SK-N-SH (cell line): Measurements from ENCODE around the gene STX18. TPM values are rescaled to one million over a fixed set of nuclear protein-coding genes. Genes with fewer than 3 reads are reported as not detected.

Source experiments
- CTCF ChIA-PET: fragments of 300-600, 350-600 bp; formaldehyde crosslinking; extraction: SDS; loops from one replicate; lab custom pipeline; 2021; lab: Yijun Ruan, JAX
- POLR2A ChIA-PET: fragments of 350-600 bp; sonication (Branson Sonifier 250); formaldehyde crosslinking; extraction: SDS; loops from one replicate; lab custom pipeline; 2020; ENCODE audit warnings: antibody characterized with exemption, inconsistent platforms; lab: Yijun Ruan, JAX
- DNase-seq: peaks from one replicate; pipeline ENCODE4 v3.0.0; 2012
- H2AFZ ChIP-seq: fragments of 200-600 bp; sonication (generic); 2 replicates; pipeline ENCODE4 v1.8.1; 2016; ENCODE audit warnings: antibody characterized with exemption, mild to moderate bottlenecking, low read depth
- H3F3A ChIP-seq: fragments of 200-600 bp; sonication (generic); replicated peaks from 2 replicates; pipeline ENCODE3; 2016; ENCODE audit warnings: antibody characterized with exemption, mild to moderate bottlenecking; ENCODE audit not compliant: insufficient read depth
- H3K27ac ChIP-seq, 2 experiments: fragments of 200-500 bp in 1 of 2; fragments of 200-600 bp in 1 of 2; sonication (Bioruptor generic) in 1 of 2; sonication (generic), shearing (Covaris generic) in 1 of 2; 2 replicates each; pipeline versions ENCODE4 v1.5.1 to v1.6.1; 2014 to 2016; ENCODE audit warnings: low read depth in 2 of 2, inconsistent platforms in 1 of 2, low read length in 1 of 2, mild to moderate bottlenecking in 1 of 2, mixed read lengths in 1 of 2
- H3K27me3 ChIP-seq: fragments of 200-600 bp; sonication (generic), shearing (Covaris generic); 2 replicates; pipeline ENCODE4 v1.6.1; 2016; ENCODE audit warnings: mixed run types; ENCODE audit not compliant: insufficient read depth
- H3K36me3 ChIP-seq, 2 experiments: fragments of 200-500 bp in 1 of 2; fragments of 200-600 bp in 1 of 2; sonication (Bioruptor generic) in 1 of 2; sonication (generic) in 1 of 2; replicated peaks in 1 of 2; 2 replicates each; pipeline versions ENCODE3 to v1.5.1; 2014 to 2016; ENCODE audit warnings: low read length in 1 of 2, mild to moderate bottlenecking in 1 of 2; ENCODE audit not compliant: insufficient read depth in 2 of 2, control insufficient read depth in 1 of 2
- H3K4me1 ChIP-seq, 2 experiments: fragments of 200-500 bp in 1 of 2; fragments of 200-600 bp in 1 of 2; sonication (Bioruptor generic) in 1 of 2; sonication (generic), shearing (Covaris generic) in 1 of 2; 2 replicates each; pipeline versions ENCODE4 v1.5.1 to v1.6.1; 2014 to 2016; ENCODE audit warnings: low read depth in 1 of 2, low read length in 1 of 2, mixed run types in 1 of 2; ENCODE audit not compliant: insufficient read depth in 2 of 2, control insufficient read depth in 1 of 2
- H3K4me2 ChIP-seq: fragments of 200-600 bp; sonication (generic), shearing (Covaris generic); 2 replicates; pipeline ENCODE4 v1.6.1; 2017; ENCODE audit warnings: mixed run types
- H3K4me3 ChIP-seq, 2 experiments: fragments of 200-500 bp in 1 of 2; fragments of 200-600 bp in 1 of 2; sonication (Bioruptor generic) in 1 of 2; sonication (generic), shearing (Covaris generic) in 1 of 2; 2 replicates each; pipeline versions ENCODE4 v1.5.1 to v1.8.1; 2014 to 2016; ENCODE audit warnings: low read depth in 2 of 2, inconsistent platforms in 1 of 2, low read length in 1 of 2, mild to moderate bottlenecking in 1 of 2, mixed read lengths in 1 of 2, moderate library complexity in 1 of 2
- H3K79me2 ChIP-seq: fragments of 200-600 bp; sonication (generic); 2 replicates; pipeline ENCODE4 v1.8.1; 2017; ENCODE audit warnings: mild to moderate bottlenecking; ENCODE audit not compliant: insufficient read depth
- H3K9ac ChIP-seq: fragments of 200-600 bp; sonication (generic); 2 replicates; pipeline ENCODE4 v1.6.1; 2017; ENCODE audit warnings: mixed run types
- H3K9me2 ChIP-seq: fragments of 200-600 bp; sonication (generic); 2 replicates; pipeline ENCODE4 v1.6.1; 2017; ENCODE audit warnings: mixed run types
- H3K9me3 ChIP-seq: fragments of 200-600 bp; sonication (generic); 2 replicates; pipeline ENCODE4 v1.6.1; 2017; ENCODE audit warnings: mixed run types, mild to moderate bottlenecking, moderate library complexity
- H4K20me1 ChIP-seq: fragments of 200-600 bp; sonication (generic); 2 replicates; pipeline ENCODE4 v1.6.1; 2017; ENCODE audit warnings: mild to moderate bottlenecking, mixed run types; ENCODE audit not compliant: insufficient read depth
- CTCF ChIP-seq: fragments of 200-600 bp; sonication (generic); IDR thresholded peaks from 2 replicates; pipeline ENCODE4 v1.6.1; 2017; ENCODE audit warnings: antibody characterized with exemption, mild to moderate bottlenecking, moderate library complexity
- GATA2 ChIP-seq: sonication (generic); formaldehyde crosslinking; IDR thresholded peaks from 2 replicates; pipeline ENCODE4 v1.5.0; 2020; ENCODE audit warnings: mild to moderate bottlenecking, missing genetic modification reagents
- IRF3 ChIP-seq: fragments of 150-350 bp; IDR thresholded peaks from 2 replicates; pipeline ENCODE4 v1.6.1; 2016; ENCODE audit warnings: mild to moderate bottlenecking, low read depth, low read length
- JUND ChIP-seq: IDR thresholded peaks from 2 replicates; pipeline ENCODE4 v1.4.0; 2012
- MEF2A ChIP-seq: IDR thresholded peaks from 2 replicates; pipeline ENCODE4 v1.4.0; 2012; ENCODE audit warnings: low read depth, borderline replicate concordance
- MXI1 ChIP-seq: IDR thresholded peaks from 2 replicates; pipeline ENCODE4 v1.6.1; 2012; ENCODE audit warnings: mild to moderate bottlenecking, low read depth, low read length, improper control_type of control experiment
- PBX3 ChIP-seq: IDR thresholded peaks from 2 replicates; pipeline ENCODE4; 2012
- POLR2AphosphoS5 ChIP-seq: IDR thresholded peaks from 2 replicates; pipeline ENCODE4 v1.6.1; 2012; ENCODE audit warnings: low read depth, low read length
- RAD21 ChIP-seq: IDR thresholded peaks from 2 replicates; pipeline ENCODE4 v1.6.1; 2012; ENCODE audit warnings: mild to moderate bottlenecking, low read length
- REST ChIP-seq: IDR thresholded peaks from 2 replicates; pipeline ENCODE4 v1.6.1; 2012; ENCODE audit warnings: mild to moderate bottlenecking, low read depth, low read length, moderate library complexity
- RFX5 ChIP-seq: IDR thresholded peaks from 2 replicates; pipeline ENCODE4 v1.6.1; 2012; ENCODE audit warnings: mild to moderate bottlenecking, improper control_type of control experiment, low read length
- SMC3 ChIP-seq: IDR thresholded peaks from 2 replicates; pipeline ENCODE4 v1.6.1; 2012; ENCODE audit warnings: low read depth, low read length, improper control_type of control experiment
- TAF1 ChIP-seq: IDR thresholded peaks from 2 replicates; pipeline ENCODE4 v1.6.1; 2012; ENCODE audit warnings: low read depth, mild to moderate bottlenecking, low read length, moderate library complexity, borderline replicate concordance
- WGBS: methylation state at CpG from one replicate; pipeline ENCODE4 v1.1.6; 2017; ENCODE audit warnings: low lambda C conversion rate; 5-methylcytosine and 5-hydroxymethylcytosine counted together
- polyA plus RNA-seq, 3 experiments: library from polyadenylated mRNA; depleted of rRNA; stranded (reverse); fragments of >200 nt; gene quantifications; 2 replicates each; pipeline ENCODE4 v1.2.3, GENCODE V29; 2012

STX18 gene
- polyA plus RNA-seq, 1 of the 3 experiments (the other 2 are of a cell fraction): 17.3 TPM

GRCh38 chr4:4509521-4509920 lies 32.3 kb downstream of the STX18 start:
- no peak overlapping the region for H3K4me2 ChIP-seq
- 93% methylated on average over 2 of the region's 2 CpGs for WGBS
- DNase-seq: no peak
- H3K9me2 ChIP-seq: no peaks in the 10 kb centered on the region
- no peak overlapping the region for H3K4me3 ChIP-seq
- no peak overlapping the region for H3K27ac ChIP-seq
- H3K4me1 ChIP-seq: peaks cover 0 to 2% of the 10 kb centered on the region in 2 experiments; a peak in 2 of 4 replicates
- H3F3A ChIP-seq: no peaks in the 10 kb centered on the region
- peaks cover 11% of the 10 kb centered on the region for H4K20me1 ChIP-seq
- H3K9ac ChIP-seq: no peak overlapping the region
- H3K27me3 ChIP-seq: no peaks in the 10 kb centered on the region
- CTCF ChIA-PET: no interaction called here
- POLR2A ChIA-PET: no interaction called here
- H2AFZ ChIP-seq: no peak overlapping the region
- no peaks in the 10 kb centered on the region for H3K9me3 ChIP-seq
- TF ChIP-seq JUND (no peak), RFX5 (no peak), MEF2A (no peak), PBX3 (no peak), MXI1 (no peak), TAF1 (no peak), REST (no peak), IRF3 (no peak), POLR2AphosphoS5 (no peak), GATA2 (no peak)
- TF ChIP-seq, all 33 proteins: peak for 0
- peaks cover 14% of the 10 kb centered on the region for H3K79me2 ChIP-seq
- H3K36me3 ChIP-seq: peaks cover 0 to 6% of the 10 kb centered on the region in 2 experiments

- Histone ChIP-seq H3K79me2 (peaks cover 10% of the 10 kb centered on the region; the same call in 1 of the 2 replicates), H3K9ac (no peak overlapping the region), H3K4me3 (no peak overlapping the region; a peak in 1 of 4 replicates), H4K20me1 (peaks cover 11% of the 10 kb centered on the region), H3K4me2 (no peak overlapping the region), H3K9me2 (no peaks in the 10 kb centered on the region), H2AFZ (no peak overlapping the region), H3K27me3 (no peaks in the 10 kb centered on the region), H3K9me3 (no peaks in the 10 kb centered on the region), H3K27ac (no peak overlapping the region), H3K4me1 (no peaks in the 10 kb centered on the region), H3K36me3 (peaks cover 0 to 3% of the 10 kb centered on the region in 2 experiments), H3F3A (no peaks in the 10 kb centered on the region)
- ChIA-PET CTCF (interaction anchor here (0.9 to 2.5 kb wide), 8 partner anchors 9 to 120 kb away, joined by 3 to 23 read pairs (median 5); no protein-coding TSS in a partner anchor), POLR2A (no interaction called here)
- peak; percentile 16 for DNase-seq
- 63% methylated on average over 4 of the region's 4 CpGs for WGBS
- TF ChIP-seq SMC3 (0 out of 2 replicates have a peak, but pooled peaks have one; percentile 27), CTCF (peak; percentile 59), RFX5 (no peak), GATA2 (no peak), RAD21 (peak; percentile 39)
Measured at GRCh38 chr4:4507923-4508322, 33.9 kb downstream of the STX18 start.
